Measurements from ENCODE around the gene MYPN. TPM values are rescaled to one million over a fixed set of nuclear protein-coding genes. Genes with fewer than 3 reads are reported as not detected.

The MYPN gene
- total and polyA plus RNA-seq, 2 donors from 2014 or later: 0.06 TPM; not detected in 1

- no peak for FAIRE-seq
- TF ChIP-seq CTCF (IDR thresholded peaks at IDR 0.05; ENCODE audit: borderline replicate concordance, extremely low read depth, insufficient read depth): no peak
- no peak overlapping the region for H3K9ac ChIP-seq (ENCODE audit: low read length in 3 of 3)
- H3K36me3 ChIP-seq (ENCODE audit: control insufficient read depth in 2 of 3, insufficient read depth in 3 of 3, low read length in 3 of 3): no peaks in the 10 kb centered on the region
- no peak overlapping the region for H3K4me3 ChIP-seq (ENCODE audit: low read length in 3 of 3)
- H3K9me3 ChIP-seq (ENCODE audit: control insufficient read depth in 2 of 3, insufficient read depth in 1 of 3, low read length in 3 of 3): no peaks in the 10 kb centered on the region
- no peak overlapping the region for H3K27ac ChIP-seq (ENCODE audit: low read depth in 2 of 2, low read length in 2 of 2)
- H3K4me1 ChIP-seq (ENCODE audit: control insufficient read depth in 2 of 3, insufficient read depth in 2 of 3, low read depth in 1 of 3, low read length in 3 of 3): no peaks in the 10 kb centered on the region
- intact Hi-C loops (cut with DNase I): no loop called here
- no peaks in the 10 kb centered on the region for H3K27me3 ChIP-seq (ENCODE audit: control insufficient read depth, insufficient read depth, low read length)
- DNase-seq: no peak
These were observed 36.4 kb downstream of the MYPN start for GRCh38 chr10:68145705-68146104.

- H3K27ac ChIP-seq (ENCODE audit: low read depth in 2 of 2, low read length in 2 of 2): no peak overlapping the region
- H3K4me3 ChIP-seq (ENCODE audit: low read length in 3 of 3): no peak overlapping the region
- H3K36me3 ChIP-seq (ENCODE audit: control insufficient read depth in 2 of 3, insufficient read depth in 3 of 3, low read length in 3 of 3): no peaks in the 10 kb centered on the region
- no peaks in the 10 kb centered on the region for H3K4me1 ChIP-seq (ENCODE audit: control insufficient read depth in 2 of 3, insufficient read depth in 2 of 3, low read depth in 1 of 3, low read length in 3 of 3)
- TF ChIP-seq CTCF (IDR thresholded peaks at IDR 0.05; ENCODE audit: borderline replicate concordance, extremely low read depth, insufficient read depth): no peak
- no peaks in the 10 kb centered on the region for H3K9me3 ChIP-seq (ENCODE audit: control insufficient read depth in 2 of 3, insufficient read depth in 1 of 3, low read length in 3 of 3)
- H3K27me3 ChIP-seq (ENCODE audit: control insufficient read depth, insufficient read depth, low read length): no peaks in the 10 kb centered on the region
- no peak overlapping the region for H3K9ac ChIP-seq (ENCODE audit: low read length in 3 of 3)
- no peak for DNase-seq
- no peak for FAIRE-seq
- intact Hi-C loops (cut with DNase I): no loop called here
These were observed 36.8 kb downstream of the MYPN start for GRCh38 chr10:68146133-68146532.

- Histone ChIP-seq H3K36me3 (ENCODE audit: control insufficient read depth in 2 of 3, insufficient read depth in 3 of 3, low read length in 3 of 3) (no peaks in the 10 kb centered on the region), H3K27me3 (ENCODE audit: control insufficient read depth, insufficient read depth, low read length) (no peaks in the 10 kb centered on the region), H3K4me3 (ENCODE audit: low read length in 3 of 3) (no peak overlapping the region), H3K9me3 (ENCODE audit: control insufficient read depth in 2 of 3, insufficient read depth in 1 of 3, low read length in 3 of 3) (no peaks in the 10 kb centered on the region), H3K27ac (ENCODE audit: low read depth in 2 of 2, low read length in 2 of 2) (no peak overlapping the region), H3K4me1 (ENCODE audit: control insufficient read depth in 2 of 3, insufficient read depth in 2 of 3, low read depth in 1 of 3, low read length in 3 of 3) (peaks cover 0 to 5% (median 4%) of the 10 kb centered on the region in 3 donors), H3K9ac (ENCODE audit: low read length in 3 of 3) (no peak overlapping the region)
- no peak for DNase-seq
- TF ChIP-seq CTCF (IDR thresholded peaks at IDR 0.05; ENCODE audit: borderline replicate concordance, extremely low read depth, insufficient read depth): no peak
- intact Hi-C loops (cut with DNase I): no loop called here
- no peak for FAIRE-seq
These were observed 42.2 kb downstream of the MYPN start for GRCh38 chr10:68151453-68151852.

Measured in kidney (tissue), 14 donors.